ENCODE data around the gene LAMA5.

The LAMA5 gene

DNA sequence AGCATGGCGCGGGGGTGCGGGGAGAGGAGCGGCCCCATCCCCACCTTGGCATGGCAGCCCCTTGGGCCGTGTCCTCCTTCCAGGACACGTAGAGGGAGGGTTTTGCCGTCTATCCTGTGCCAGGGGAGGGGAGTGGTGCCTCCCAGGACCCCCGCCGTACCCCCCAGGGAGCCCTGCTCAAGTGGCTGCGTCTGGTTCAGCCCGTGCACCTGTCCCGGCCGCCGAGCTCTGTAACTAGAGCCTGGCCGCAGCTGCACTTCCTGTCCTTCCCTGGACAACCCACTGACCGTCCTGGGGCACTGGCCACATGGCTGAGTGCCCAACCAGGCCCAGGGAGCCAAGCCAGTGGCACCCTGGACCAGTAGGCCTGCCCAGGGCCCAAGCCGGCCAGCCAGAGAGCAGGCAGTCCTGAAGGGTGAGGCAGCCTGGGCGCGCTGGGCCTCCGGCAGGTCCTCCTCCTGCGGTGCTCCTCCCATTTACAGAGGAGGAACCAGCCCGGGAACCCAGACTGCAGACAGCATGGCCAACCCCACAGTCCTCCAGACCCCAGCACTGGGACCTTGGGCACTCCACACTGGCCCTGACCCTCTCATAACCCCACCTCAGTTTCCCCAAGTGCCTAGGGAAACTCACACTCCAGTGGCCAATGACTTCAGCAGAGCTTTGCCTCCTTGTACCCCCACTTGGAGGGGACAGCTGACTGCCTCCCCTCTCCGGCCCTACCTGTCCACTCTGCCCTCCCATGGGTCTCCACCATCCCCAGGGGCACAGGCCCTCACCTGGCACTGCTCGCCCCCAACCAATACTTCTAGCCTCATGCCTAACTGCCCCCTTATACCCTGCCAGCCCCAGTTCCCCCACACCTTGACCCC is 8.7 kb downstream of the LAMA5 start:
- no peak for TF ChIP-seq GATA1 (IDR thresholded peaks at IDR 0.05; ENCODE audit: low read depth, low read length)
- no peak for TF ChIP-seq POLR2A (IDR thresholded peaks at IDR 0.05; ENCODE audit: low read length)
- peak; percentile 26 to 35 for DNase-seq

DNA sequence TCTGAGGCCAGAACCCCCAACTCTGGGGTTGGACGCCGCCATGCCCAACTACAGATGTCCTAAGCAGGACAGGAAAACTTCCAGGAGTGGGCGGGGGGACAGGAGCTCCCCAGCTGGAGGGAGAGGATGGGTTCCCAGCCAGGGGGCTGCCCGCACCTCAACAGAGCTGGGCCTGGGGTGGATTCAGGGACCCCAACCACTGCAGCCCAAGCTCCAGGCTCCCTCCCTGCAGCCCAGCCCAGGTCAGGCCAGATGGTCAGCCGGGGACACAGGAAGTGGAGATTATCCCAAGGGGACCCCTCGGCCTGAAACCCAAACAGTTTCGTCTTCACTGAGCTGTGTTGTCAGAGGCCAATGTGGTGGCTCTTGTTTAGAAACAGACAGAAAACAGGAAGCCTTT is 9.4 kb downstream of the LAMA5 start:
- DNase-seq, result no peak
- TF ChIP-seq GATA1 (IDR thresholded peaks at IDR 0.05; ENCODE audit: low read depth, low read length), result no peak
- peak; percentile 10 for TF ChIP-seq POLR2A (IDR thresholded peaks at IDR 0.05; ENCODE audit: low read length)

DNA sequence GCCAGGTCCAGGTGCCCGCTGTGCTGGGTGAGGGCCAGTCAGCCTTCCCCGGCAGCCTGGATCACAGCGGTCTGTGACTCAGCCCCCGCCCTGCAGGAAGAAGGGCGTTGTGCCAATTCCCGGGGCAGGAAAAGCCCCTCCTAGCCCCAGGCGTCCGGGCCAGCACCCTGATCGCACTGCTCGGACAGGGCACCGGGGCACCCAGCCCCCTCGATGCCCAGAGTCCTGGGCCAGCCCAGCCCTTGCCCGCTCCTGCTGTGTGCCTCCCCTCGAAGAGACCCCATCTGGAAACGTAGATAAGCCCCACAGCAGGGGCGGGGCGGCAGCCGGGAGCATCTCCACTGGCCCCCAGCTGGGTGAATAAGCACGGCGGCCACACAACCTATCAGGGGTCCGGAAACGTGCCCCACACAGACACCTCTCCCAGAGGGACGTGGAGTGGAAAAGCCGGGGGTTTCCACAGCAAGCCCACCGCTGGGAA is 9.9 kb downstream of the LAMA5 start:
- TF ChIP-seq POLR2A (IDR thresholded peaks at IDR 0.05; ENCODE audit: low read length), result peak; percentile 38
- no peak for TF ChIP-seq GATA1 (IDR thresholded peaks at IDR 0.05; ENCODE audit: low read depth, low read length)
- peak; percentile 91 to 92 for DNase-seq

DNA sequence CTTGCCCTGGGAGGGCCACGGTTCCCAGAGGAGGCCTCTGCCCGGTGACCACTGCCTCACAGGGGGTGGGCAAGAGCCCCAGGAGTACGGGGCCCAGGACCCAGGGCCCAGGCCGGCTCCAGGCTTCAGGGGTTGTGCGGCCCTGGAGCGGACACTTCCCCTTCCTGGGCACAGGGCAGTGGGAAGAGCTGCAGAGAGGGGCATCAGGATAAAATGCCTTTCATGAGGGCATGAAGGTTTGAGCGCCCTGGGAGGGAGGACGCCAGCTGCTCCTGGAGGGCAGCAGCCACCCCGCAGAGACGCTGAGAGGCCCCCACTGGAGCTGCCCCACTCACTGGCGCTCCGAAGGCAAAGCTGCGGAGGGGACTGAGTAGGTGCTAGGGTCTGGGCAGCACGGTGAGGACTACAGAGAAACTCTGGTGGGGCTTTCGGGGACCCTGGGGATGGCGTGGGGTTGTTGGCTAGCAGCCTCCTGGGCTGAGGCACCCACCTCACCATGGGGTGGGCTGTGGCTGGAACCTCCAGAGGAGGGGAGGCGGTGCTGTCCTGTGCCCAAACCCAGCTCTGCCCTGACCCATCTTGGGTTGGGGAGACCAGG is 10.4 kb downstream of the LAMA5 start:
- no peak for DNase-seq

DNA sequence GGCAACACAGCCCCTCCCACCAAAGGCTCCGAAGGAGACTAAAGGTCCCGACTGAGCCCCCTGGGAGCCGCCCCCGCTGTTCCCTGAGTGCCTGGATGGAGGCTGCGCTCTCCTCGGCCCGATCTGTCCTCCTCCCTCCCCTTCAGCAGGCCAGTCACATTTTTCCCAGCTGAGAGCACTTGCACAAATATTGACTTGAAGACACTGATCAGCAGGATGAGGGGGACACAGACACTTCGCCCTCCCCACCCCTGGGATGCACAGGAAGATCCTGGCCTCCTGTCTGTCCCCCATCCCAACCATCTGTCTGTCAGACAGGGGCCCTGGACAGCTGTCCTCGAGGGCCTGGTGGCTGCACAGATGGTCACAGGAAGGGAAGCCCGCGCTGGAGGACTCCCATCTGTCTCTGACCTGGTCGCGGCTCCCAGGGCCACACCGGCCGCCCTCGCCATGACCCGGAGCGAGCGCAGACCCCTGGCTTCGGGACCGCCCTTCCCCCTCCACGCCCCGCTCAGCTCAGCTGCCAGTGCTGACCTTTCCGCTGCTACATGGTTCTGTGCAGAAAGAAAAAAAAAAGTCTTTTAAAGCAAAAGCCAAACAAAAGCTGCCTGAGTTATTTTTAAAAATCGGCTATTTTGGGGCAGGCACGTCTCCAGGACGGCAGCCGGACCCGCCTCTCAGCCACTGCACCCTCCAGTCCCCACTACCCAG is 11.1 kb downstream of the LAMA5 start:
- no peak for DNase-seq
- no peak for TF ChIP-seq POLR2A (IDR thresholded peaks at IDR 0.05; ENCODE audit: low read length)
- no peak for TF ChIP-seq GATA1 (IDR thresholded peaks at IDR 0.05; ENCODE audit: low read depth, low read length)

More for the DNA sequence above, 10.4 kb downstream of the LAMA5 start:
- TF ChIP-seq POLR2A (IDR thresholded peaks at IDR 0.05; ENCODE audit: low read length) (no peak), GATA1 (IDR thresholded peaks at IDR 0.05; ENCODE audit: low read depth, low read length) (no peak)

DNA sequence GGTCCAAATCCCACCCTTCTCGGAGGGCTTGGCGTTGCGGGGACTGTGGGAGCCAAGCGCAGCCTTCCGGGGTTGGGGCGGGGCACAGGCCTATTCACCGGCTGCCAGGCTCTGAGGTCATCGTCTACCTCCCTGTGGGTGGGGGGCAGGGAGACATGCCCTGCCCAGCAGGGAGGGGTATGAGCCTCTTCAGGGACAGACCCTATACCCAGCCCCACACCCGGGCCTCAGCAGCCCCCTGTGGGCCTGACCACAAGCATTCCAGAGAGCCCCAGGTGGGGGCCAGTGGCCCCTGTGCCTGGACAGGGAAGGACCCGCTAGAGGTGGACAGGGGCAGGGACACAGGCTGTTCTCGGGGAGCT is 11.6 kb downstream of the LAMA5 start:
- no peak for DNase-seq
- TF ChIP-seq GATA1 (IDR thresholded peaks at IDR 0.05; ENCODE audit: low read depth, low read length) (no peak), POLR2A (IDR thresholded peaks at IDR 0.05; ENCODE audit: low read length) (no peak)

DNA sequence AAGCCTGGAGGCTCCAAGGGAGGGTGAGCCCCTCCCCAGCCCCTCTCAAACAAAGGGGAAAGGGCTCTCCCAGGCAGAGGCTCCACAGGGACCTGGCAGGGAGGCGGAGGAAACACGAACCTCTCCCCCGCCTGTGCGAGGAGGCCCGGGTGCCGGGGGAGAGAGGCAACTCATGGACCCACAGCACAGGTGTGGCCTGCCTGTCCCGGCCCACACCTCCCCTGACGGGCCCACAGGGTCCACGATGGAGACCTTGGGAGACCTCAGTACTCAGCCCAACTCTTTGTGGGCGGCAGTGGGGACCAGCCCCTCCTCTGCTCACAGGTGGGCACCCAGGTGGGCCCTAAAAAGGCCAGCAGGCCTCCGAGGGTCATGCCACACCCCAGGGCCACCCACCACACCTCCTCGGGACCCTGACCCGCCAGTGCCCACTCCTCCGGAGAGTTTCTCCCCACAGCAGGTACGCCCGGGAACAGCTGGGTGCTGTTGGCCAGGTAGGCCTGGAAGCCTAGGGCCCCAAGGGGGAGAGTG is 12.2 kb downstream of the LAMA5 start:
- TF ChIP-seq POLR2A (IDR thresholded peaks at IDR 0.05; ENCODE audit: low read length), result no peak
- TF ChIP-seq GATA1 (IDR thresholded peaks at IDR 0.05; ENCODE audit: low read depth, low read length), result no peak
- no peak for DNase-seq

DNA sequence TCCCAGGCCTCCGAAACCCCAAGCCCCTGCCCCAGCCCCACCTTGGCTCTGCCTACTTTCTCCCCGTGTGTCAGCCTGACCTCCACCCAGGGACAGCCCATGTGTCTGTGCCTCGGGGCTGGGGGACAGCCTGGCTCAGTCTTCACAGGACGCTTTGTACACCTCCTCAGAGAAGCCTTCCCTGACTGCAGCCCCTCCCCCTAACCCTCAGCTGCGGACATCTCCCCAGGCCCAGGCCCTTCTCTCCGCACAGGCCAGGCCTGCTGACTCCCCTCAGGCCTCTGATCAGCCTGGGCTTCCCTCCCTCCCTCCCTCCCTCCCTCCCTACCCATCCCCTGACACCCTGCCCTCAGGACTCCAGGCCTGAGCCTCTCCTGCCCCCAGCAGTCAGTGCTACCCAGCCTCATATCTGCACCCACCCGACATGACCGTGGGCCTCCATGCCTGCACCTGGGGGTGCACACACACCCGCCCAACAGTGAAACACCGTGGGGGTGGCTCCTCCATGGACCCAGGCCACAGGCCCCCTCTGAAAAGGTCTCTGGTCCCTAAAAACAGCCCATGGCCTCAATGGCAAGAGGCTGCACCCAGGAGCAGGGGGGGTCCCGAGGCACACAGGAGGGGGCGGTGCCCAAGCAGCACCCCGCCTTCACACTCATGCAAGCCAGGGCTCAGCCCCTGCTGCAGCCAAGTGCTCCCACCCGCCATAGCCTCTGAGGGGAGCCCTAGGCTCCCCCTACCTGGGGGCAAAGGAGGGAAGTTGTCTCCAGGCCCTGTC is 12.9 kb downstream of the LAMA5 start:
- TF ChIP-seq POLR2A (IDR thresholded peaks at IDR 0.05; ENCODE audit: low read length), result no peak
- no peak for TF ChIP-seq GATA1 (IDR thresholded peaks at IDR 0.05; ENCODE audit: low read depth, low read length)
- DNase-seq, result no peak

DNA sequence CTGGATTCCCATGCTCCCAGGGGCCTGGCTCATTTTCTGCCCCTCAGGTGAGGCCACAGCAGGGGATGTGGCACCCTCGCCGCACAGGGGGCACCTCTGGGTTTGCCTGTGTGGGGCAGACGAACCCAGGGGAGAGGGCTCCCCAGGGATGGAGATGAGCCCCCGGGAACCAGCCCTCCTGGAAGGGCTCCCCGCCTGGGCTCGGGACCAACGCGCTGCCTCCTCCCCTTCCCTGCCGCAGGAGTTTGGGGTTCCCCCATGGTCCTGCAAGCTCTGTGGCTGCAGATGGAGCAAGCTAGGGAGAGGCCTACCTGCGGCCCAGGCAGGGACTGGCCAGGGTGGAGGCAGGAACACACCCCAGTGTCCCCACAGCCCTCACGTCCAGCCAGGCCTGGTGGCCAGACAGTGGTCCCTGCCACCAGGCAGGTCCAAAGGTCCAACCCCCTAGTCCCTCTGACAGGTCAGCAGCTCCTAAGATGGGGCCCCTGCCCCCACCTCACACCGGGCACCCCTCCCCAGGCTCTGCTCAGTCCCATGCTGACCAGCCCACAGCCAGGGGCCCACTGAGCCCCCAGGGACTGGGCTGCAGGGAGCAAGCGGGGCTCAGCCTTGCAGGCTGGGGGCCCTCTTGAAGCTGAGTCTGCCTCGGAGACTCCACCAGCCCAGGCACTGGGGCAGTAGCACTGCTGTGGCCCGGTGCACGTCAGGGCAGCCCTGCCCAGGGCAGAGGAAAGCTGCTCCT is 13.7 kb downstream of the LAMA5 start:
- no peak for TF ChIP-seq GATA1 (IDR thresholded peaks at IDR 0.05; ENCODE audit: low read depth, low read length)
- TF ChIP-seq POLR2A (IDR thresholded peaks at IDR 0.05; ENCODE audit: low read length), result no peak
- DNase-seq, result no peak

DNA sequence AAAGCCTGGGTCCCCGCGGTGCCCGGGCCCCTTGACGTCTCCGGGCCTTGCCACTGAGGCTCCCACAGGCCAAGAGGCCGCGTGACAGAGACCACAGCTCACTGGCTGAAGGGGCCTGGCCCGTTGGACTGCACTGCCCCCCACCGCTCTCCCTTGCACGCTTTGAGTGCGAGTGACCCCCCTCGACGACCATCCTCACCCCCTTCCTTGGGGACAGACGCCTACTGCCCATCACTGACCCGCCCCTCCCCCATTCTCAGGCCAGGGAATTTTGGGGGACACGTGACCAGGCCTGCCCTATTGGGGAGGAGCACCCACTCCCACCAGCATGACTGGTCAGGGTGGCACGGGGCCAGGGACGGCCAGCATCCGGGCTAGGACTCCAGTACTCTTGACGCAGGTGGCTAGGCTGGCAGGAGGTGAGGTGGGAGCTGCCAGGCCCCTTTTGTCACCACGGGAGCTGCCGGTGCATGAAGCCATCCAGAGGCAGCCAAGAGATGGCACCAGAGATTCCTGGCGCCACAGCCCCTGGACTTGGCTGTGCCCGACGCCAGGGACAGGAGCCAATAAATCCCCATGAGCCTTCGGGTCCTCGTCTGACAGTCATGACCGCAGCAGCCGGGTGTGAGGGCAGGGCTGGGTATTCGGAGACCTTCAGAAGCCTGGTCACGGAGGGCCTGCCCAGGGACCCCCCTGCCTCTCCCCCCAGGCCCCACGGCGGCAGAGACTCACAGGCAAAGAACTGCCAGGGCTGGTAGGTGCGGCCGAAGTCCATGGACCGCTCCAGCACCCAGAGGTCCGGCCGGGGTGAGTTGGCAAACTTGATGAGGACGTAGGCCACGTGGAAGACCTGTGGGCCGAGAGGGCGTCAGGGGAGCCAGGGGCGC is 14.5 kb downstream of the LAMA5 start:
- DNase-seq, result no peak
- TF ChIP-seq POLR2A (IDR thresholded peaks at IDR 0.05; ENCODE audit: low read length), result no peak
- TF ChIP-seq GATA1 (IDR thresholded peaks at IDR 0.05; ENCODE audit: low read depth, low read length), result no peak

DNA sequence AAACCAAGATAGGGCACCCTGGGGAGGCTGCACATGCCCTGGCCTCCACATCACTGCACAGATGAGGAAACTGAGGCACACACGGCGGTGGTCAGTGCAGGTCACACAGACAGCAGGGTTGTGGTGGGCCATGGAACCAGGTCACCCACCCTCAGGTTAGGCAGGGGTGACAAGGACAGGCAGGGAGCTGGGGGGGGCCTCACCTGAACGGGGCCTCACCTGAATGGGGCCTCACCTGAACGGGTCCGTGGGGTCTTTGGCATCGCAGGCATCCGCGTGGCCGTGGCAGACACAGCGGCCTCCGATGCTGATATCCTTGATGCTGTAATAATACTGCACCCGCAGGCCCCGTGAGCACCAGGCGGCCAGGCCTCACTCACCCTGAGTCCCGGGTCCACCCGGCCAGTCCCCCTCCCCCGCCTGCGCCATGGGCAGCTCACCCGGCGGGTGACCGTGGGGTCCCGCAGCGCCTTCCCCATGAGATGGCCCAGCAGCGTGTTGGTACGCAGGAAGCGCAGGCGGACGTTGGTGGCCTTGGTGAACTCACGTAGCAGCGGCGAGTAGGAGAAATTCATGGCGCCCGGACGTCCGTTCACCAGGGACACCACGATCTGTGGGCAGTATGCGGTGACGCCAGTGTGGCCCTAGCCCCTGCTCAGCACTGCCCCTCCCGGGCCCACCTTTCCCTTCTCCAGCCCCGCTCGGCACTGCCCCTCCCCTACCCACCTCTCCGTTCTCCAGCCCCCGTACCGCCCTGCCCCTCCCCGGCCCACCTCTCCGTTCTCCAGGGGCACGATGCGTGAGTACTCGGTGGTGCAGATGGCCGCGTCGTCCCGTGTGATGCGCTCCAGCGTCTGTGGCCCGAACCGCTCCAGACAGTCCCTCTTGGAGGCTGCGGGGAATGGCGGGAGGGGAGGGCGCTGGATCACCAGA is 15.4 kb downstream of the LAMA5 start:
- DNase-seq, result no peak
- TF ChIP-seq GATA1 (IDR thresholded peaks at IDR 0.05; ENCODE audit: low read depth, low read length) (no peak), POLR2A (IDR thresholded peaks at IDR 0.05; ENCODE audit: low read length) (no peak)

Measured in erythroblast (primary cell).